T-cell (primary cell): Measurements from ENCODE around the gene CEP112. TPM values are rescaled to one million over a fixed set of nuclear protein-coding genes. Genes with fewer than 3 reads are reported as not detected.
A peak's percentile ranks its signal among the peaks of the same experiment; 100 is the strongest.

Experiments
- ATAC-seq, 4 experiments: fragments of 200-7000 bp in 3 of 4; fragments of 150-1000 bp in 1 of 4; cut with Tn5 transposase; replicated peaks in 1 of 4; 1 replicate in 3 of 4; 2 replicates in 1 of 4; pipeline ENCODE4 v1.10.0; 2021; ENCODE audit warnings: moderate library complexity in 3 of 4, mild to moderate bottlenecking in 2 of 4, moderate number of reproducible peaks in 1 of 4
- CTCF ChIA-PET, 2 donors: fragments of 300-600 bp; sonication (Branson Sonifier 250); formaldehyde crosslinking; loops; one replicate each; lab custom pipeline; 2022; ENCODE audit warnings: antibody characterized with exemption in 2 of 2; lab: Charles Lee
- POLR2A ChIA-PET, 2 donors: fragments of 300-600 bp; sonication (Branson Sonifier 250); formaldehyde crosslinking; loops; one replicate each; lab custom pipeline; 2022; ENCODE audit warnings: antibody characterized with exemption in 2 of 2; lab: Charles Lee
- DNase-seq, 35 experiments: peaks; one replicate each; pipeline versions ENCODE4 v3.0.0 to v3.0.0-alpha.2; 2013 to 2023
- H3K27ac ChIP-seq: one replicate; pipeline ENCODE4 v1.5.1; 2013; ENCODE audit warnings: low read length
- H3K27me3 ChIP-seq, 2 experiments: replicated peaks in 1 of 2; 1 replicate in 1 of 2; 2 replicates in 1 of 2; pipeline versions ENCODE4 v1.6.1 to v1.7.0; 2013; ENCODE audit warnings: low read length in 1 of 2, mixed read lengths in 1 of 2; ENCODE audit not compliant: control insufficient read depth in 2 of 2, insufficient read depth in 2 of 2; ENCODE audit errors: extremely low read depth in 1 of 2
- H3K36me3 ChIP-seq, 2 donors: 1 replicate in 1 of 2; 2 replicates in 1 of 2; pipeline versions ENCODE4 v1.6.1 to v1.7.0; 2013; ENCODE audit warnings: low read length in 1 of 2; ENCODE audit not compliant: control insufficient read depth in 2 of 2, insufficient read depth in 1 of 2; ENCODE audit errors: extremely low read depth in 1 of 2
- H3K4me1 ChIP-seq, 2 experiments: 1 replicate in 1 of 2; 2 replicates in 1 of 2; pipeline versions ENCODE4 v1.6.1 to v1.7.0; 2013; ENCODE audit warnings: low read length in 2 of 2, mixed read lengths in 1 of 2; ENCODE audit not compliant: insufficient read depth in 2 of 2, control insufficient read depth in 1 of 2; ENCODE audit errors: extremely low read depth in 1 of 2
- H3K4me3 ChIP-seq, 2 donors: 1 replicate in 1 of 2; 2 replicates in 1 of 2; pipeline versions ENCODE4 v1.5.1 to v1.7.0; 2013; ENCODE audit warnings: mild to moderate bottlenecking in 2 of 2, low read length in 1 of 2, moderate library complexity in 1 of 2; ENCODE audit not compliant: control insufficient read depth in 1 of 2; ENCODE audit errors: extremely low read depth in 1 of 2
- H3K9me3 ChIP-seq: 2 replicates; pipeline ENCODE4 v1.7.0; 2013
- H3K27ac Mint-ChIP-seq, 2 donors: one replicate each; pipeline ENCODE4 v1.8.0; 2020 to 2021; ENCODE audit warnings: mild to moderate bottlenecking in 2 of 2, mixed read lengths in 2 of 2
- H3K27me3 Mint-ChIP-seq, 2 donors: one replicate each; pipeline ENCODE4 v1.8.0; 2021 to 2022; ENCODE audit warnings: mixed read lengths in 2 of 2
- H3K36me3 Mint-ChIP-seq: one replicate; pipeline ENCODE4 v1.8.0; 2021; ENCODE audit warnings: mixed read lengths
- H3K4me1 Mint-ChIP-seq, 3 donors: one replicate each; pipeline ENCODE4 v1.8.0; 2020 to 2022; ENCODE audit warnings: mixed read lengths in 3 of 3, mild to moderate bottlenecking in 1 of 3
- H3K4me3 Mint-ChIP-seq, 3 donors: one replicate each; pipeline ENCODE4 v1.8.0; 2020 to 2022; ENCODE audit warnings: mild to moderate bottlenecking in 3 of 3, mixed read lengths in 3 of 3, moderate library complexity in 3 of 3
- H3K9me3 Mint-ChIP-seq, 3 donors: one replicate each; pipeline ENCODE4 v1.8.0; 2020 to 2022; ENCODE audit warnings: mixed read lengths in 3 of 3
- WGBS: methylation state at CpG from one replicate; pipeline ENCODE4 v1.1.5; 2013; ENCODE audit warnings: missing lambda C conversion rate; ENCODE audit not compliant: insufficient coverage; 5-methylcytosine and 5-hydroxymethylcytosine counted together
- total RNA-seq, 35 experiments: library from RNA in 6 of 35; stranded (reverse) in 6 of 35; fragments of 120-200 nt in 1 of 35; gene quantifications; one replicate each; pipeline versions ENCODE4 v1.2.1 to v1.2.4 and lab custom pipeline; 2013 to 2026

Gene CEP112
- total RNA-seq, 5 donors from 2014 or later (not counting 1 experiment from before 2014, with no cell fraction given) = 2.4 to 4.9 (median 4.5) TPM

- DNase-seq = no peak
- no peak overlapping the region for H3K4me3 ChIP-seq
- H3K27me3 Mint-ChIP-seq = no peaks in the 10 kb centered on the region
- no peaks in the 10 kb centered on the region for H3K27me3 ChIP-seq
- 32% methylated on average over 5 of the region's 6 CpGs for WGBS
- no peaks in the 10 kb centered on the region for H3K36me3 Mint-ChIP-seq
- H3K27ac ChIP-seq = no peak overlapping the region
- H3K27ac Mint-ChIP-seq = no peak overlapping the region
- ChIA-PET CTCF (no interaction called here), POLR2A (no interaction called here)
- peak in 1 of 4 experiments; percentile 29 for ATAC-seq
- H3K36me3 ChIP-seq = no peaks in the 10 kb centered on the region
- H3K9me3 Mint-ChIP-seq = no peaks in the 10 kb centered on the region
- H3K9me3 ChIP-seq = no peaks in the 10 kb centered on the region
- H3K4me3 Mint-ChIP-seq = peak overlapping the region in 1 of 3 donors; percentile 27
- peaks cover 9 to 11% (median 10%) of the 10 kb centered on the region in 3 donors for H3K4me1 Mint-ChIP-seq
- H3K4me1 ChIP-seq = peaks cover 3 to 5% of the 10 kb centered on the region in 2 experiments
These were observed 417.1 kb downstream of the CEP112 start for GRCh38 chr17:65774787-65775186.

- Mint-ChIP-seq H3K27ac (no peak overlapping the region), H3K36me3 (no peaks in the 10 kb centered on the region), H3K4me1 (peaks cover 9 to 11% (median 10%) of the 10 kb centered on the region in 3 donors), H3K27me3 (no peaks in the 10 kb centered on the region), H3K4me3 (no peak overlapping the region), H3K9me3 (no peaks in the 10 kb centered on the region)
- no peaks in the 10 kb centered on the region for H3K27me3 ChIP-seq
- no peaks in the 10 kb centered on the region for H3K36me3 ChIP-seq
- ChIA-PET POLR2A (no interaction called here), CTCF (no interaction called here)
- 79% methylated on average over 3 of the region's 6 CpGs for WGBS
- H3K4me1 ChIP-seq = peaks cover 3 to 5% of the 10 kb centered on the region in 2 experiments
- ATAC-seq = no peak
- H3K9me3 ChIP-seq = no peaks in the 10 kb centered on the region
- no peak overlapping the region for H3K27ac ChIP-seq
- no peak for DNase-seq
- H3K4me3 ChIP-seq = no peak overlapping the region
These were observed 418.9 kb downstream of the CEP112 start for GRCh38 chr17:65772989-65773388.

GRCh38 chr17:65771704-65772103 is 420.2 kb downstream of the CEP112 start:
- ATAC-seq (no peak), DNase-seq (no peak)
- CTCF ChIA-PET = interaction anchor here in 1 of 2 donors (0.8 kb wide), 1 partner anchor 17 kb away, joined by 5 read pairs; no protein-coding TSS in a partner anchor
- Histone ChIP-seq H3K4me1 (peaks cover 3 to 5% of the 10 kb centered on the region in 2 experiments), H3K27ac (no peak overlapping the region), H3K36me3 (no peaks in the 10 kb centered on the region), H3K27me3 (no peaks in the 10 kb centered on the region), H3K4me3 (no peak overlapping the region), H3K9me3 (no peaks in the 10 kb centered on the region)
- no peaks in the 10 kb centered on the region for H3K36me3 Mint-ChIP-seq
- H3K27ac Mint-ChIP-seq = no peak overlapping the region
- no peak overlapping the region for H3K4me3 Mint-ChIP-seq
- peaks cover under 1% of the 10 kb centered on the region in 2 donors for H3K27me3 Mint-ChIP-seq
- H3K4me1 Mint-ChIP-seq = peaks cover 9 to 11% (median 10%) of the 10 kb centered on the region in 3 donors
- no peaks in the 10 kb centered on the region for H3K9me3 Mint-ChIP-seq
- POLR2A ChIA-PET = no interaction called here

GRCh38 chr17:65763786-65764185 is 428.1 kb downstream of the CEP112 start:
- H3K4me3 Mint-ChIP-seq = no peak overlapping the region
- no peak overlapping the region for H3K27ac Mint-ChIP-seq
- no peaks in the 10 kb centered on the region for H3K36me3 Mint-ChIP-seq
- WGBS = no CpG with 5 or more reads among the region's 1 CpG
- H3K27me3 ChIP-seq = peaks cover 0 to 4% of the 10 kb centered on the region in 2 experiments
- CTCF ChIA-PET = no interaction called here
- no peaks in the 10 kb centered on the region for H3K9me3 Mint-ChIP-seq
- POLR2A ChIA-PET = no interaction called here
- no peak for DNase-seq
- no peaks in the 10 kb centered on the region for H3K4me1 Mint-ChIP-seq
- H3K4me3 ChIP-seq = no peak overlapping the region
- no peaks in the 10 kb centered on the region for H3K4me1 ChIP-seq
- no peak for ATAC-seq
- H3K36me3 ChIP-seq = no peaks in the 10 kb centered on the region
- peaks cover 5 to 7% of the 10 kb centered on the region in 2 donors for H3K27me3 Mint-ChIP-seq
- H3K9me3 ChIP-seq = no peaks in the 10 kb centered on the region
- no peak overlapping the region for H3K27ac ChIP-seq

- WGBS = no CpG with 5 or more reads among the region's 4 CpGs
- ATAC-seq (no peak), DNase-seq (no peak)
- H3K36me3 ChIP-seq = no peaks in the 10 kb centered on the region
- Mint-ChIP-seq H3K4me1 (no peaks in the 10 kb centered on the region), H3K36me3 (no peaks in the 10 kb centered on the region), H3K9me3 (no peaks in the 10 kb centered on the region), H3K27ac (no peak overlapping the region), H3K27me3 (peaks cover 5 to 7% of the 10 kb centered on the region in 2 donors), H3K4me3 (no peak overlapping the region)
- no peaks in the 10 kb centered on the region for H3K4me1 ChIP-seq
- ChIA-PET CTCF (no interaction called here), POLR2A (no interaction called here)
- no peaks in the 10 kb centered on the region for H3K9me3 ChIP-seq
- peaks cover 0 to 4% of the 10 kb centered on the region in 2 experiments for H3K27me3 ChIP-seq
- H3K27ac ChIP-seq = no peak overlapping the region
- no peak overlapping the region for H3K4me3 ChIP-seq
These were observed 429.0 kb downstream of the CEP112 start for GRCh38 chr17:65762973-65763372.

GRCh38 chr17:65759532-65759931 is 432.4 kb downstream of the CEP112 start:
- Histone ChIP-seq H3K27me3 (no peaks in the 10 kb centered on the region), H3K9me3 (no peaks in the 10 kb centered on the region), H3K4me1 (no peaks in the 10 kb centered on the region), H3K27ac (no peak overlapping the region), H3K36me3 (no peaks in the 10 kb centered on the region), H3K4me3 (no peak overlapping the region)
- no peak for ATAC-seq
- H3K9me3 Mint-ChIP-seq = no peaks in the 10 kb centered on the region
- CTCF ChIA-PET = no interaction called here
- H3K36me3 Mint-ChIP-seq = no peaks in the 10 kb centered on the region
- no peak overlapping the region for H3K4me3 Mint-ChIP-seq
- WGBS = 83% methylated on average over 1 of the region's 4 CpGs
- H3K27me3 Mint-ChIP-seq = no peaks in the 10 kb centered on the region
- POLR2A ChIA-PET = no interaction called here
- no peaks in the 10 kb centered on the region for H3K4me1 Mint-ChIP-seq
- no peak overlapping the region for H3K27ac Mint-ChIP-seq
- no peak for DNase-seq

- POLR2A ChIA-PET = no interaction called here
- CTCF ChIA-PET = no interaction called here
- no peak overlapping the region for H3K4me3 Mint-ChIP-seq
- H3K27me3 ChIP-seq = no peaks in the 10 kb centered on the region
- H3K36me3 ChIP-seq = no peaks in the 10 kb centered on the region
- ATAC-seq (no peak), DNase-seq (no peak)
- H3K27ac ChIP-seq = no peak overlapping the region
- H3K9me3 Mint-ChIP-seq = no peaks in the 10 kb centered on the region
- peaks cover 0 to 4% of the 10 kb centered on the region in 2 experiments for H3K4me1 ChIP-seq
- H3K4me1 Mint-ChIP-seq = peaks cover 3 to 6% (median 5%) of the 10 kb centered on the region in 3 donors
- no peak overlapping the region for H3K4me3 ChIP-seq
- no peak overlapping the region for H3K27ac Mint-ChIP-seq
- no peaks in the 10 kb centered on the region for H3K9me3 ChIP-seq
- no peaks in the 10 kb centered on the region for H3K27me3 Mint-ChIP-seq
- H3K36me3 Mint-ChIP-seq = no peaks in the 10 kb centered on the region
These were observed 435.2 kb downstream of the CEP112 start for GRCh38 chr17:65756760-65757159.
